Measurements from ENCODE around the gene KY.
"Not testable (repeated sequence)": the region's sequence is repeated elsewhere in the genome, so short reads cannot be mapped to it uniquely, and the experiment has no call there.

Gene KY

DNA sequence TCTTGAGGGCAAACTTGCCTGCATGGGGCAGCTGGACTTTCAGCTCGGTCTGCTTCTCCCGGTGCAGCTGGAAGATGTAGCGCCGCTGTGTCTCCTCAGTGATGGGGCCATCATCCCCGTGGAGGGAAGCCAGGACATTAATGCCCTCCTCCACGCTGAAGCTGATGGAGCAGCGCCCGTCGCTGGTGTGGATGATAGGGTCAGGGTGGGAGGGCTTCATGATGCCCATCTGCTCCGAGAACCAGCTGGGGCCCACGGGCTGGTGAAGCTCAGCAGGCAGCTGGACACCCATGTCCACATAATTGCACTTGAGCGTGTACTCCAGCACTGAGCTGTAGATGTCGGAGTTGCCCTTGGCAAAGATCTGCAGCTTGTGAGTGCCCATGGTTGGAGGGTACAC, 46.9 kb downstream of the KY start:
- DNase-seq (ENCODE audit: low read depth in 4 of 4, low spot score in 1 of 4) = no peak

GRCh38 chr3:134603480-134603879, 47.3 kb downstream of the KY start:
- DNase-seq (ENCODE audit: low read depth in 4 of 4, low spot score in 1 of 4) = no peak

DNA sequence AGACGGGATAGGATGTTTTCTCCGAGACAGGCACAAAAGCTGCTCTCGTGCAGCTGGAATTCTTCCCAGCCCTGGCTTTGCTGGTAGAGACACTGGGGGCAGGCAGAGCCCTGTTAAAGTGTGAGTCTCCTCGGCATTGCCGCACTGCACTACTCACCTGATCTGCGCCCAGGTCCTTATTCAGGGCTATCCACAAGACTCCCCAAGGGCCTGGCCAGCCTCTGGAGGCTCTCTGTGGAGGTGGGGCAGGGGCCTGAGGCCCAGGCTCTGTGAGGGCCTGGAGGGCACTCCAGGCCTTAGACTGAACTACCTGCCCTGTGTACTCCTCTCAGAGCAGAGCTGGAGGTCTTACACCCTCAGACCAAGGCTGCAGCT, 48.4 kb downstream of the KY start:
- DNase-seq (ENCODE audit: low read depth in 4 of 4, low spot score in 1 of 4) = no peak

DNA sequence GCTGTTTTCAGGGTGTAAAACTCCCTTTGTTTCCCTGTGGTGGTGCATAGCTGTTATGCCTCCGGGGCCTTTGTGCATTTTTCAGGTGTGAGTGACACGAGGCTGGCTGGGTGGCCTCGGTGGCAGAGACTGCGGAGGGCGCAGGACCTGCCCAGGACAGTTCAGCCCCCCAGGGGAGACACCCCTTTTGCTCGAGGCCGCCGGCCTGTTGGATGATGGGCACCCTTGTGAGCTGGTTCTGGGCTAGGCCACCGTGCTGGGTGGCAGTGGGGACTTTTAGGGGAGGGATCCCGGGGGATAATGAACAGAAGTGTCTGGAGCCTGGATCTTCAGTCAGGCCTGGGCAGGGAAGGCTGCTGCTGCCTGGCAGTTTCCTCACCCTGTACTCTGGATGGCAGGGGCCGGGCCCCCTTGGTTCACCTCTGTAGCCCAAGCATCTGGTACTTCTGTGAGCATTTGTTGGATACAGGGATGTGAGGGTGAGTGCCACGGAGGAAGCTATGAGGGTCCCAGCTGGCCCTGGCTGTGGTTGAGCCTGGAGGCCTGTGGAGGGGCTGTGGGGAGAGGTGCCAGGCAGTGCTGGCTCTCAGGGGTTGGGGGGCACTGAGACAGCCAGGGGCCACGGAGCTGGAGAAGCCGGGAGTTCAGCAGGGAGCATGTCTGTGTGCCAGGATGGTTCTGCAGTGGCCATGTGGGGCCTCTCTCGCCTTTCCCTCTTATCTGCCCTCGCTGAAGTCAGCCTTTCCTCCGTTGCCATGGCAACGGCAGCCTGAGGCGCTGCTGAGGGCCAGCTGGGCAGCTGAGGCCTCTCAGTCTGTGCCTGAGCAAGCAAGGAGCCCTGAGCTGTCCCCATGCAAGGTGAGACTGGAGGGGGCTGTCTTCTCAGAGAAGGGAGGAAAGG, 49.0 kb downstream of the KY start:
- no peak for DNase-seq (ENCODE audit: low read depth in 4 of 4, low spot score in 1 of 4)

- DNase-seq (ENCODE audit: low read depth in 4 of 4, low spot score in 1 of 4) = peak; percentile 29 to 50 (median 47)
These were observed 49.9 kb downstream of the KY start for GRCh38 chr3:134600685-134601463.

- DNase-seq (ENCODE audit: low read depth in 4 of 4, low spot score in 1 of 4) = no peak
These were observed 50.6 kb downstream of the KY start for GRCh38 chr3:134600206-134600605.

GRCh38 chr3:134598763-134599545, 51.9 kb downstream of the KY start:
- no peak for DNase-seq (ENCODE audit: low read depth in 4 of 4, low spot score in 1 of 4)

- no peak for DNase-seq (ENCODE audit: low read depth in 4 of 4, low spot score in 1 of 4)
These were observed 53.3 kb downstream of the KY start for GRCh38 chr3:134597390-134597970.

DNA sequence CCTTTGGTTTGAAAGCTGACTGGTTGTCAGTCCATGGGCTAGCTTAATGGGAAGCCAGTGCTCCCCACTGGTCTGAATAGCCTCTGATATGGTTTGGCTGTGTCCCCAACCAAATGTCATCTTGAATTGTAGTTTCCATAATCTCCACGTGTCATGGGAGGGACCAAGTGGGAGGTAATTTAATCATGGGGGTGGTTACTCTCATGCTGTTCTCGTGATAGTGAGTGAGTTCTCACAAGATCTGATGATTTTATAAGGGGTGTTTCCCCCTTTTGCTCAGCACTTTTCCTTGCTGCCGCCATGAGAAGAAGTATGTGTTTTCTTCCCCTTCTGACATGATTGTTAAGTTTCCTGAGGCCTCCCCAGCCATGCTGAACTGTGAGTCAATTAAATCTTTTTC, 55.8 kb downstream of the KY start:
- not testable (repeated sequence) for DNase-seq (ENCODE audit: low read depth in 4 of 4, low spot score in 1 of 4)

DNA sequence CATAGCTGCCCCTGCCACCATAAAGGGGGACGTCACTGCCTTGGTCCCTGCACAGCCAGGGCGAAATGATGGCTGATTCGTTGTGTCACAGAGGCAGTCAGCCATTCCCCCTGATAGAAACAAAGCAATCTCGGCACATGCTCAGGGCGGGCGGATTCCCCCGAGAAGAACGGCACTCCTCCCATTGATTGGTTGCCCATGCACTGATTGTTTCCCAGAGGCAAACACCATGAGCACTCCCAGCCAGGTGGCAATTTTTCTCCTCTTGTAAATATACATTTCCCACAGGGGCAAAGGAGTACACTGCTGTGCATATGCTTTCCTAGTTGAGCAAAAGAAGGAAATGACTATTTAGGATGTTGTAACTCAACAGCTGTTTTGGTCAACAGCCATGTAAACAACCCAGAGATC, 56.5 kb downstream of the KY start:
- DNase-seq (ENCODE audit: low read depth in 4 of 4, low spot score in 1 of 4) = no peak

- DNase-seq (ENCODE audit: low read depth in 4 of 4, low spot score in 1 of 4) = no peak
These were observed 58.0 kb downstream of the KY start for GRCh38 chr3:134592806-134593205.

DNA sequence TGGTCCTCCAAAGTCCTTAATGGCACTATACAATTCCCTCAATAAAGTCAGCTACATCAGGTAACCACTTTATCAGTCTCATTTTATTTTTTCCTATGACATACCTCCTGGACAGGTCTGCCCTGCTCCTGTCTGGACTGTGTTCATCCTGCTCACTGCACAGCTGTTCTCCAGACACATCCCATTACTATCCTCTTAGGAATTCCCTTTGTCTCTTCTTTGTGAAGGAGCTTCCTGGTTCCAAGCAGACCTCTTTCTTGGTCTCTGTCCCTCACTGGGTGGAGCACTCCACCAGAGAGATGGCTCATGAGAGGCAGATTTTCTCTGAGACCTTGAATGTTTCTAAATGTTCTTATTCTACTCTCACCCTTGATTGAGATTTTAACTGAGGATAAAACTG, 60.1 kb downstream of the KY start:
- DNase-seq (ENCODE audit: low read depth in 4 of 4, low spot score in 1 of 4) = no peak

GRCh38 chr3:134579141-134579665, 71.6 kb downstream of the KY start:
- no peak for DNase-seq (ENCODE audit: low read depth in 4 of 4, low spot score in 1 of 4)

GRCh38 chr3:134576831-134577230, 74.0 kb downstream of the KY start:
- no peak for DNase-seq (ENCODE audit: low read depth in 4 of 4, low spot score in 1 of 4)

DNA sequence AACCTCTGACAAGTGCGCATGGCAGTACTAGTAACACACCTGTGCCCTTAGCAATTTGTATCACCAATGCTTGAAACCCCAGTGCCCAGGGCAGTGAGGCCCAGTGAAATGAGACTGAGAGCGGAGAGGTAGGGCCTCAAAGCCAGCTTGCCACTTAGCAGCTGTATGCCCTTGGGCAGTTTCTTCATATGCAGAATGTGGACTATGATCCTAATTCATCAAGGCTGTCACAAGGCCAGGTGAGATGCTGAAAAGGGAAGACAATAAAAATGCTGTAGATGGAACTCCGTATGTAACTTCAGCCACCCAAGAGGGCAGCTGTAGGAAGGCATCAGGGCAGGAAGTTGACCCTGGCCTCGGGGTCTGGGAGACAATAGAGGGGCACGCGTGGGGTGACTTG, 74.4 kb downstream of the KY start:
- DNase-seq (ENCODE audit: low read depth in 4 of 4, low spot score in 1 of 4) = no peak

GRCh38 chr3:134569899-134570298, 80.9 kb downstream of the KY start:
- DNase-seq (ENCODE audit: low read depth in 4 of 4, low spot score in 1 of 4) = not testable (repeated sequence)

DNA sequence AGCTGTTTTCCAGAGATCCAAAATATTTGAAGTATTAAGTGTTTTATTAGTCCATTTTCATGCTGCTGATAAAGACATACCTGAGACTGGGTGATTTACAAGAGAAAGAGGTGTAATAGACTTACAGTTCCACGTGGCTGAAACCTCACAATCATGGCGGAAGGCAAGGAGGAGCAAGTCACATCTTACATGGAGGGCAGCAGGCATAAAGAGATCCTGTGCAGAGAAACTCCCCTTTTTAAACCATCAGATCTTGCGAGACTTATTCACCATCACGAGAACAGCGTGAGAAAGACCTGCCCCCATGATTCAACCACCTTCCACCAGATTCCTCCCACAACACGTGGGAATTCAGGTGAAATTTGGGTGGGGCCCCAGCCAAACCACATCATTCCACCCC, 82.0 kb downstream of the KY start:
- no peak for DNase-seq (ENCODE audit: low read depth in 4 of 4, low spot score in 1 of 4)

DNA sequence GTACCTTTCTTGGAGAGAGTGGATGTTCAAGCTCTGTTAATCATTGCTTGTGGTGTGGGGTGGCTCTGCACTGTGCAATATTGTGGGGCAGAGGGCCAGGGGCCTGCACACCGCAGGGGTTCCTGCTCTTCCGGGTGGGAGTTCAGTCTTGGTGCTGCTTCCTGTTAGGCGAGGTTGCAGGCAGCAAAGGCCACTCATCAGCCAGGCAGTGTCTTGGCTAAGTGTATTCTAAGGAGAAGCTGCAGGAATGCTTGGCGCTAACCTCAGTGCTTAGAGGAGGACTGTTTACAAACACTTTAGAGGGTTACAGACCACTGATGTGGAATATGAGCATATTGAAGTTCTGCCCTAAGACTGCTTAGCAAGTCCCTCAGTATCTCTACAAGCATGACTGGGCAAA, 83.2 kb downstream of the KY start:
- no peak for DNase-seq (ENCODE audit: low read depth in 4 of 4, low spot score in 1 of 4)

GRCh38 chr3:134564991-134565390, 85.8 kb downstream of the KY start:
- DNase-seq (ENCODE audit: low read depth in 4 of 4, low spot score in 1 of 4) = no peak

DNA sequence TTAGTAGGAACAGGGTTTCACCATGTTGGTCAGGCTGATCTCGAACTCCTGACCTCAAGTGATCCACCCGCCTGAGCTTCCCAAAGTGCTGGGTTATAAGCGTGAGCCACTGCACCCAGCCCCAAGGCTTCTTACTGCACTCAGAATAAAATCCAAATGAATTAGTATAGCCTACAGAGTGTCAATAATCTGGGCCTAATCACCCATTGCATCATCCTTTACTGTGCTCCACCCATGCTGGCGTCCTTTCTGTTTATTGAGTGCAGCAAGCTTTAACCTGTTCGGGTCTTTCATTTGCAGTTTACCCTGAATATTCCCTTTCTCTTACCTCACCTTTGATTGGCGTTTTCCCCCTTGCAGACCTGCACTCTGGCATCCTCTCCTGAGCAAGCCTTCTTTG, 87.2 kb downstream of the KY start:
- DNase-seq (ENCODE audit: low read depth in 4 of 4, low spot score in 1 of 4) = no peak

DNA sequence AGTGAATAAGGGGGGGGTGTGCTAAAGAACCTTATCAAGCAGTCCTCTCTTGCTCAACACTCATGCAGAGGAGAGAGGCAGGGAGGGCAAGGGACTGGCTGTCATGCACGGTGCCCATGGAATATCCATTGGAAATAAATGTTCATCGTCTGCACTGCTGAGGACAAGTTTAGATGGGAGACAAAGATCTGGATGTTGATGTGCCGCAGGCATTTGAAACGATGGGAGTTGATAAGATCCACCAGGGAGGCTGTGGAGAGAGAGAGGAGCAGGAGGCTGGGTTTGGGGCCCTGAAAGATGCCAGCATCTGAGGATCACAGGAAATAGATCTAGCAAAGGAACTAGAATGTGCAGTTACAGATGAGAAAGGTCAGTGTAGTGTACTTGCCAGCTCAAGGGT, 88.8 kb downstream of the KY start:
- no peak for DNase-seq (ENCODE audit: low read depth in 4 of 4, low spot score in 1 of 4)

Measured in stimulated activated CD4-positive, alpha-beta T cell treated with anti-CD3 and anti-CD28 coated beads, Interleukin-1b, Interleukin-23, amount 100 ng/mL, for 24 hours (primary cell).